Measurements from ENCODE around the gene KAZN. TPM values are rescaled to one million over a fixed set of nuclear protein-coding genes. Genes with fewer than 3 reads are reported as not detected.

The KAZN gene
- total and polyA plus RNA-seq, 2 donors: 7.2 to 8.4 TPM

- Histone ChIP-seq H3K27ac (ENCODE audit: low read depth) (no peak overlapping the region), H3K4me1 (ENCODE audit: insufficient read depth) (no peaks in the 10 kb centered on the region), H3K36me3 (ENCODE audit: insufficient read depth) (no peaks in the 10 kb centered on the region), H3K4me3 (ENCODE audit: low read depth, low read length) (no peak overlapping the region)
- WGBS: 95% methylated on average over 17 of the region's 17 CpGs
- DNase-seq (ENCODE audit: extremely low spot score): no peak
Measured at GRCh38 chr1:15103211-15103610, 504.7 kb downstream of the KAZN start.

- H3K4me3 ChIP-seq (ENCODE audit: low read depth, low read length): no peak overlapping the region
- no peaks in the 10 kb centered on the region for H3K4me1 ChIP-seq (ENCODE audit: insufficient read depth)
- no peak for DNase-seq (ENCODE audit: extremely low spot score)
- no peaks in the 10 kb centered on the region for H3K36me3 ChIP-seq (ENCODE audit: insufficient read depth)
- H3K27ac ChIP-seq (ENCODE audit: low read depth): no peak overlapping the region
- 87% methylated on average over 10 of the region's 10 CpGs for WGBS
Measured at GRCh38 chr1:15103906-15104305, 505.4 kb downstream of the KAZN start.

- Histone ChIP-seq H3K4me1 (ENCODE audit: insufficient read depth) (no peaks in the 10 kb centered on the region), H3K27ac (ENCODE audit: low read depth) (no peak overlapping the region), H3K4me3 (ENCODE audit: low read depth, low read length) (no peak overlapping the region), H3K36me3 (ENCODE audit: insufficient read depth) (no peaks in the 10 kb centered on the region)
- DNase-seq (ENCODE audit: extremely low spot score): no peak
Measured at GRCh38 chr1:15104768-15105167, 506.3 kb downstream of the KAZN start.

- Histone ChIP-seq H3K27ac (ENCODE audit: low read depth) (no peak overlapping the region), H3K36me3 (ENCODE audit: insufficient read depth) (no peaks in the 10 kb centered on the region), H3K4me3 (ENCODE audit: low read depth, low read length) (no peak overlapping the region), H3K4me1 (ENCODE audit: insufficient read depth) (no peaks in the 10 kb centered on the region)
- no peak for DNase-seq (ENCODE audit: extremely low spot score)
- WGBS: 41% methylated on average over 7 of the region's 7 CpGs
Measured at GRCh38 chr1:15106608-15107007, 508.1 kb downstream of the KAZN start.

- Histone ChIP-seq H3K36me3 (ENCODE audit: insufficient read depth) (no peaks in the 10 kb centered on the region), H3K4me1 (ENCODE audit: insufficient read depth) (no peaks in the 10 kb centered on the region), H3K4me3 (ENCODE audit: low read depth, low read length) (no peak overlapping the region), H3K27ac (ENCODE audit: low read depth) (no peak overlapping the region)
- 90% methylated on average over 1 of the region's 1 CpG for WGBS
- no peak for DNase-seq (ENCODE audit: extremely low spot score)
Measured at GRCh38 chr1:15107058-15107687, 508.7 kb downstream of the KAZN start.

- H3K4me1 ChIP-seq (ENCODE audit: insufficient read depth): no peaks in the 10 kb centered on the region
- no peak overlapping the region for H3K4me3 ChIP-seq (ENCODE audit: low read depth, low read length)
- DNase-seq (ENCODE audit: extremely low spot score): no peak
- H3K36me3 ChIP-seq (ENCODE audit: insufficient read depth): no peaks in the 10 kb centered on the region
- H3K27ac ChIP-seq (ENCODE audit: low read depth): no peak overlapping the region
- 69% methylated on average over 4 of the region's 4 CpGs for WGBS
Measured at GRCh38 chr1:15107911-15108310, 509.4 kb downstream of the KAZN start.

GRCh38 chr1:15110128-15110866 is 511.8 kb downstream of the KAZN start:
- WGBS: 83% methylated on average over 9 of the region's 9 CpGs
- H3K4me1 ChIP-seq (ENCODE audit: insufficient read depth): no peaks in the 10 kb centered on the region
- no peaks in the 10 kb centered on the region for H3K36me3 ChIP-seq (ENCODE audit: insufficient read depth)
- H3K4me3 ChIP-seq (ENCODE audit: low read depth, low read length): no peak overlapping the region
- no peak overlapping the region for H3K27ac ChIP-seq (ENCODE audit: low read depth)
- DNase-seq (ENCODE audit: extremely low spot score): no peak

- H3K27ac ChIP-seq (ENCODE audit: low read depth): no peak overlapping the region
- H3K36me3 ChIP-seq (ENCODE audit: insufficient read depth): no peaks in the 10 kb centered on the region
- WGBS: 93% methylated on average over 2 of the region's 2 CpGs
- no peak for DNase-seq (ENCODE audit: extremely low spot score)
- H3K4me3 ChIP-seq (ENCODE audit: low read depth, low read length): no peak overlapping the region
- no peaks in the 10 kb centered on the region for H3K4me1 ChIP-seq (ENCODE audit: insufficient read depth)
Measured at GRCh38 chr1:15110867-15111230, 512.4 kb downstream of the KAZN start.

- WGBS: 92% methylated on average over 5 of the region's 5 CpGs
- no peak overlapping the region for H3K4me3 ChIP-seq (ENCODE audit: low read depth, low read length)
- H3K4me1 ChIP-seq (ENCODE audit: insufficient read depth): no peaks in the 10 kb centered on the region
- no peak for DNase-seq (ENCODE audit: extremely low spot score)
- no peak overlapping the region for H3K27ac ChIP-seq (ENCODE audit: low read depth)
- no peaks in the 10 kb centered on the region for H3K36me3 ChIP-seq (ENCODE audit: insufficient read depth)
Measured at GRCh38 chr1:15113146-15113545, 514.7 kb downstream of the KAZN start.

GRCh38 chr1:15114884-15115283 is 516.4 kb downstream of the KAZN start:
- DNase-seq (ENCODE audit: extremely low spot score): no peak
- 90% methylated on average over 13 of the region's 13 CpGs for WGBS

GRCh38 chr1:15115542-15116330 is 517.3 kb downstream of the KAZN start:
- no peaks in the 10 kb centered on the region for H3K4me1 ChIP-seq (ENCODE audit: insufficient read depth)
- DNase-seq (ENCODE audit: extremely low spot score): no peak
- no peaks in the 10 kb centered on the region for H3K36me3 ChIP-seq (ENCODE audit: insufficient read depth)
- H3K4me3 ChIP-seq (ENCODE audit: low read depth, low read length): no peak overlapping the region
- 94% methylated on average over 15 of the region's 15 CpGs for WGBS
- H3K27ac ChIP-seq (ENCODE audit: low read depth): no peak overlapping the region

More at GRCh38 chr1:15114884-15115283, 516.4 kb downstream of the KAZN start:
- no peaks in the 10 kb centered on the region for H3K4me1 ChIP-seq (ENCODE audit: insufficient read depth)
- no peak overlapping the region for H3K27ac ChIP-seq (ENCODE audit: low read depth)
- H3K4me3 ChIP-seq (ENCODE audit: low read depth, low read length): no peak overlapping the region
- H3K36me3 ChIP-seq (ENCODE audit: insufficient read depth): no peaks in the 10 kb centered on the region

- 57% methylated on average over 5 of the region's 5 CpGs for WGBS
- Histone ChIP-seq H3K27ac (ENCODE audit: low read depth) (no peak overlapping the region), H3K36me3 (ENCODE audit: insufficient read depth) (no peaks in the 10 kb centered on the region), H3K4me3 (ENCODE audit: low read depth, low read length) (no peak overlapping the region), H3K4me1 (ENCODE audit: insufficient read depth) (no peaks in the 10 kb centered on the region)
- no peak for DNase-seq (ENCODE audit: extremely low spot score)
Measured at GRCh38 chr1:15116966-15117365, 518.5 kb downstream of the KAZN start.

GRCh38 chr1:15117671-15118325 is 519.3 kb downstream of the KAZN start:
- H3K36me3 ChIP-seq (ENCODE audit: insufficient read depth): no peaks in the 10 kb centered on the region
- DNase-seq (ENCODE audit: extremely low spot score): no peak
- H3K4me1 ChIP-seq (ENCODE audit: insufficient read depth): no peaks in the 10 kb centered on the region
- WGBS: 80% methylated on average over 8 of the region's 8 CpGs
- no peak overlapping the region for H3K27ac ChIP-seq (ENCODE audit: low read depth)
- no peak overlapping the region for H3K4me3 ChIP-seq (ENCODE audit: low read depth, low read length)
